ENCODE measurements around the gene SMAD5. TPM values are rescaled to one million over a fixed set of nuclear protein-coding genes. Genes with fewer than 3 reads are reported as not detected.

The SMAD5 gene
- total RNA-seq (ENCODE audit: unreplicated experiment), result 68.5 TPM
- long read RNA-seq, full-length matches to known transcripts, result 1 of 4 reads
- long read RNA-seq, partial matches to known transcripts, result 2 of 4 reads
- long read RNA-seq, other reads (novel, unspliced or antisense), result 1 of 4 reads

DNA sequence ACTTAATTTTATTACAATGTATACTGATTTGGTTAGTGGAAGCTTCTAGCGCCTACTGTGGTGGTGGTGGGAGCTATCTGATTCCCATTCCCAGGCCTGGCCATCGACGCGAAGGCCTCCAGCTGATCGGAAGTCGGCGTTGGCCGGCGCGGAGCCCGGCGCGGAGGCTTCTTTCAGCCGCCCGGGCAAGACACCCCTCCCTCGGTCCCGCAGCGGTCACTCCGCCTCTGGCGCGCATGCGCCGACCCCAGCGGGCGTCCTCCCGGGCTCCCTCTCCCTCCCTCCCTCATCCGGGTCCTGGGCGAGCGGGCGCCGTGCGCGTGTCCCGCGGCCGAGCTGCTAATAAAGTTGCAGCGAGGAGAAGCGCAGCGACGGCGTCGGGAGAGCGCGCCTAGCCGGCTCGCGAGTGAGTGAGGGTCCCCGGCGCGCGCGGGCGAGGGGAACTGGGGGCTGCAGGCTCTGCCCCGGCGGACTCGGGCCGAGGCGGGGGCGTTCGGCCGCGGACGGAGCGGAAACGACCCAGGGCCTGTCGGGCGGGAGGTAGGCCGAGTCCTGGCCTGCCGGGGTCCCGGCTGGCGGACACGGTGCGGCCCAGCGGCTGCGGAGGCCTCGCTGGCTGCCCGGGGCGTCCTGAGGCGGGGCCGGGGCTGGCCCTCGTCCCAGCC is at the start of gene SMAD5:
Gene SMAD5 (plus strand): TSS at position 289 of the 665 bp plus-strand sequence. CDS start 20,916 bp downstream, outside the sequence.
- Mint-ChIP-seq H3K4me1 (ENCODE audit: unreplicated experiment) (peaks cover 16% of the 10 kb centered on the region), H3K27me3 (ENCODE audit: unreplicated experiment) (peaks cover 2% of the 10 kb centered on the region), H3K27ac (ENCODE audit: unreplicated experiment) (peak within 1 kb of the TSS; percentile 96), H3K9me3 (ENCODE audit: unreplicated experiment) (no peaks in the 10 kb centered on the region), H3K4me3 (ENCODE audit: unreplicated experiment) (peak within 1 kb of the TSS; percentile 93), H3K36me3 (ENCODE audit: low read depth, unreplicated experiment) (no peaks in the 10 kb centered on the region)
- peak; percentile 98 for DNase-seq (ENCODE audit: low spot score)
- TF ChIP-seq, protein P1, sequence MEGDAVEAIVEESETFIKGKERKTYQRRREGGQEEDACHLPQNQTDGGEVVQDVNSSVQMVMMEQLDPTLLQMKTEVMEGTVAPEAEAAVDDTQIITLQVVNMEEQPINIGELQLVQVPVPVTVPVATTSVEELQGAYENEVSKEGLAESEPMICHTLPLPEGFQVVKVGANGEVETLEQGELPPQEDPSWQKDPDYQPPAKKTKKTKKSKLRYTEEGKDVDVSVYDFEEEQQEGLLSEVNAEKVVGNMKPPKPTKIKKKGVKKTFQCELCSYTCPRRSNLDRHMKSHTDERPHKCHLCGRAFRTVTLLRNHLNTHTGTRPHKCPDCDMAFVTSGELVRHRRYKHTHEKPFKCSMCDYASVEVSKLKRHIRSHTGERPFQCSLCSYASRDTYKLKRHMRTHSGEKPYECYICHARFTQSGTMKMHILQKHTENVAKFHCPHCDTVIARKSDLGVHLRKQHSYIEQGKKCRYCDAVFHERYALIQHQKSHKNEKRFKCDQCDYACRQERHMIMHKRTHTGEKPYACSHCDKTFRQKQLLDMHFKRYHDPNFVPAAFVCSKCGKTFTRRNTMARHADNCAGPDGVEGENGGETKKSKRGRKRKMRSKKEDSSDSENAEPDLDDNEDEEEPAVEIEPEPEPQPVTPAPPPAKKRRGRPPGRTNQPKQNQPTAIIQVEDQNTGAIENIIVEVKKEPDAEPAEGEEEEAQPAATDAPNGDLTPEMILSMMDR (IDR thresholded peaks at IDR 0.05; ENCODE audit: unreplicated experiment), result no peak

DNA sequence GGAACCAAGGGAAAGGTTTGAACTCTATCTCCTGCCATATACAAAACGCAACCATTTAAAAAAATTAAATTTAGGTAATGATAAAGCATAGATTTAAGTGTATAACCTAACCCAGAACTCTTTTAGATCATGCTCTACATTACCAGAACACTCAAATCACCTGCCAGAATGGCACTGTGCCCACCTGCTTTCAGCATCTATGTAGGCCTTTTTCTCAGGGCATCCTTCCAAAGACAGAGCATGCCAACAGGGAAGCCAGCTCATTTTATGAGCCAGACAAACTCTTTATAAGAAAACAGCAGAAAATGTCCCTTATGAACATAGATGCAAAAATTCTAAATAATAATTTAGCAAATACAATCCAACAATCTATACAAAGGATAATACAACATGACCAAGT is 47.9 kb upstream of the SMAD5 start:
- Mint-ChIP-seq H3K4me1 (ENCODE audit: unreplicated experiment) (peaks cover 8% of the 10 kb centered on the region), H3K27me3 (ENCODE audit: unreplicated experiment) (peaks cover 7% of the 10 kb centered on the region), H3K9me3 (ENCODE audit: unreplicated experiment) (no peaks in the 10 kb centered on the region), H3K36me3 (ENCODE audit: low read depth, unreplicated experiment) (peaks cover 3% of the 10 kb centered on the region), H3K27ac (ENCODE audit: unreplicated experiment) (no peak overlapping the region), H3K4me3 (ENCODE audit: unreplicated experiment) (no peak overlapping the region)
- DNase-seq (ENCODE audit: low spot score), result no peak
- TF ChIP-seq, protein P1 (IDR thresholded peaks at IDR 0.05; ENCODE audit: unreplicated experiment), result no peak

DNA sequence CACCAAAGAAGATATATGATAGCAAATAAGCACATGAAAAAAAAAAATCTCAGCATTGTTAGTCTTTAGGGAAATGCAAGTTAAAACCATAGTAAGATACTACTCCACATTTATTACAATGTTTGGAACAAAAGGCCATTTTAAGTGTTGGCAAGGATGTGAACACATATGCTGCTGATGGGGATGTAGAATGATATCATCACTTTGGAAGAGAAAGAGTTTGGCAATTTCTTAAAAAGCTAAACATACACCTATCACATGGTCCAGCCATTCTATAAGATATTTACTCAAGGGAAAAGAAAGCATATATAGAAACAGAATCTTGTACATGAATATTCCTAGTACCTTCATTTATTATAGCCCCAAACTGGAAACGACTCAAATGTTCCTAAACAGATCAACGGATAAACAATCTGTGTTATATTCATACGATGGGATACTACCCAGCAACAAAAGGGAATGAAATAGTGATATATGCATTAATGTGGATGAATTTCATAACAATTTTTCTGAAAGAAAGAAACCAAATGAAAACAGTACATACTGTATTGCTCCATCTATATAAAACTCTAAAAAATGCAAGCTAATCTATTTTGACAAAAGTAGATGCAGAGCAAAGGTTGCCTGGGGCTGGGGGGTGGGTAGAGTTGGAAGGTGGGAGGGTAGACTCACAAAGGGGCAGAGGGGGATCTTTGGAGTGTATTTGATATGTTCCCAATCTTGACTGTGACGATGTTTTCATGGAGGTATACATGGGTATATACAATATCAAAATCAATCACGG is 45.7 kb upstream of the SMAD5 start:
- Mint-ChIP-seq H3K9me3 (ENCODE audit: unreplicated experiment) (no peaks in the 10 kb centered on the region), H3K27ac (ENCODE audit: unreplicated experiment) (no peak overlapping the region), H3K36me3 (ENCODE audit: low read depth, unreplicated experiment) (no peaks in the 10 kb centered on the region), H3K27me3 (ENCODE audit: unreplicated experiment) (peaks cover 1% of the 10 kb centered on the region), H3K4me3 (ENCODE audit: unreplicated experiment) (no peak overlapping the region), H3K4me1 (ENCODE audit: unreplicated experiment) (peaks cover 5% of the 10 kb centered on the region)
- TF ChIP-seq, protein P1 (IDR thresholded peaks at IDR 0.05; ENCODE audit: unreplicated experiment), result no peak
- DNase-seq (ENCODE audit: low spot score), result no peak

DNA sequence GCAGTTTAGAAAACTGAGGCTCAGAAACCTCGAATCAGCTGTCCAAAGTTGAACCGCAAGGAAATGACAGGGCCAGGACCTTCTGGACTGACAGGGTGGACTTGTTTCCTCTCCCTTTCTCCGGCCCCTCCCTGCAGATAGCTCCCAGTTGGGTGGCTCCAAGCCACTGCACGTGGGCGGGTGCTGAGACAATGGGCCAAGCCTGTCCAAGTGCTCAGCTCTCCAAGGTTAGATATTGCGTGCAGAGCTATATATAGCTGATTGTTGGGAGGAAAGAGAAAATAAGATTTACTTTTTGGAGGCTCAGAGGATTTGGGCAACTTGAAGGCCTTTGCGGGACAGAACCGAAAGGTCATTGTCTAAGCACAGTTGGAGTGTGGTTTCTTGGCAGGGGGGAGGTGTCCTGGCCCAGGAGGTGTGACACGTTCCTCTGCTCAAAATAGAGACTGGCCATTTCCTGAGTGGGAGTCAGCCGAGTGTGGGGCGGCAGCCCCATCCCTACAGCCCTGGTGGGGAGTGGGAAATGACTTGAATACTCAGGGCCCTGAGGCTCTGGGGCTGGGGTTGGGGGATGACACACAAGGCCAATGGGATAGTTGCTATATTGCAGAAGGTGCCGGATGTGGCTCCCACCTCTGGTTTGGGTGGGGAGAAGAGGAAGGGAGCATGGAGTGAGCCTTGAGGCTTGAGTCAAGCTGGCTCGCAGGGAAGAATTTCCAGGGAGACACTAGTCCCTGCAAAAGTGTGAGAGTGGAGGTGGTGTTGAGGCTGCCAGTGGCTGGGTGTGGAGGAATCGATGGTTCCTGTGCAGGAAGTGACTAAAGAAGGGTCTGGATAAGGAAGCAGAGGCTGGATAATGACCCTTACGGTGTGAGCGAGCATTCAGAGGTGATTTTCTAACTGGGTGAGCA is 44.4 kb upstream of the SMAD5 start:
- peaks cover 1% of the 10 kb centered on the region for H3K27me3 Mint-ChIP-seq (ENCODE audit: unreplicated experiment)
- H3K4me3 Mint-ChIP-seq (ENCODE audit: unreplicated experiment), result no peak overlapping the region
- TF ChIP-seq, protein P1 (IDR thresholded peaks at IDR 0.05; ENCODE audit: unreplicated experiment), result no peak
- peaks cover 5% of the 10 kb centered on the region for H3K4me1 Mint-ChIP-seq (ENCODE audit: unreplicated experiment)
- no peaks in the 10 kb centered on the region for H3K9me3 Mint-ChIP-seq (ENCODE audit: unreplicated experiment)
- no peak overlapping the region for H3K27ac Mint-ChIP-seq (ENCODE audit: unreplicated experiment)
- DNase-seq (ENCODE audit: low spot score), result no peak
- H3K36me3 Mint-ChIP-seq (ENCODE audit: low read depth, unreplicated experiment), result no peaks in the 10 kb centered on the region

Measured in endothelial cell (in vitro differentiated cells).